Stimulated activated CD4-positive, alpha-beta T cell treated with anti-CD3 and anti-CD28 coated beads, TNF-alpha, amount 100 ng/mL, for 1 hour (primary cell): ENCODE measurements around the gene NOCT.
A peak's percentile ranks its signal among the peaks of the same experiment; 100 is the strongest.
"Not testable (repeated sequence)": the region's sequence is repeated elsewhere in the genome, so short reads cannot be mapped to it uniquely, and the experiment has no call there.

ENCODE experiments used
- DNase-seq, 3 donors: peaks; one replicate each; pipeline ENCODE4 v3.0.0-alpha.2; 2020; ENCODE audit warnings: low read depth in 3 of 3, low spot score in 1 of 3

The NOCT gene

DNA sequence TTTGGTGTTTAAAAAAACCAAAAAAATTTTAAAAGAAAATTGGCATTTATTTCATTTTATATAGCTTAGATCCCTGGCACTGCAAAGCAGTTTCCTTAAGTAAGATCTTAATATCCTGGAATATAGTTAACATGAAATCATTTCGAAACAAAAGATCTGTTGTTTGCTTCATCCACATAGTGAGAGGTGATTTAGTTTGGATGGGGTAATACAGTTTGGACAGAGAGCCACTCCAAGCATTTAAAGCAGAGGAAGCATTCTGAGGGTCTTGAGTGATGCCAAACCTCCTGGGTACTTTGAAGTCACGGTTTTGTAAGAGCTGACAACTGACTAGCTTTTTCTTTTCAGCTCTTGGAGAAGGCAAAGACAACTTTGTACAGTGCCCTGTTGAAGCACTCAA is 28.7 kb downstream of the NOCT start:
- no peak for DNase-seq

- no peak for DNase-seq
Measured at GRCh38 chr4:139048026-139048425, 32.4 kb downstream of the NOCT start.

GRCh38 chr4:139050446-139050845 is 34.9 kb downstream of the NOCT start:
- no peak for DNase-seq

DNA sequence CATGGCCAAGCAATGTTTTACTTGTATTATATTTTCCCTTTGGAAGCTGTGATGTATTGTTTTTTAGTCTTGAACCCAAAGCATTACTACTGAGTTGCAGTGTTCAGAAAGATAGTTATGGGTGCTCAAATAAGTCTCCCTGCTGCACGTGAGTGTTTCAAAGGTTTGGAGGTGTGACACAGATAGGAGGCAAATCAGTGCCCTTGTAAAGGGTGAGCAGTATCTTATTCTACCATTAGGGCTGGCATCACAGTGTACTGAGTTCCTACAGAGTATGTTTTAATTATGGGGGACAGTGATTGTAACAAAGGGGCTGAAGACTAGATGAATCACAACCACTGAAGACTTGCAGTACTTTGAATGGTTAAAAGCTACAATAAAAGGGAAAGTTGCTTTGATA is 38.3 kb downstream of the NOCT start:
- no peak for DNase-seq

DNA sequence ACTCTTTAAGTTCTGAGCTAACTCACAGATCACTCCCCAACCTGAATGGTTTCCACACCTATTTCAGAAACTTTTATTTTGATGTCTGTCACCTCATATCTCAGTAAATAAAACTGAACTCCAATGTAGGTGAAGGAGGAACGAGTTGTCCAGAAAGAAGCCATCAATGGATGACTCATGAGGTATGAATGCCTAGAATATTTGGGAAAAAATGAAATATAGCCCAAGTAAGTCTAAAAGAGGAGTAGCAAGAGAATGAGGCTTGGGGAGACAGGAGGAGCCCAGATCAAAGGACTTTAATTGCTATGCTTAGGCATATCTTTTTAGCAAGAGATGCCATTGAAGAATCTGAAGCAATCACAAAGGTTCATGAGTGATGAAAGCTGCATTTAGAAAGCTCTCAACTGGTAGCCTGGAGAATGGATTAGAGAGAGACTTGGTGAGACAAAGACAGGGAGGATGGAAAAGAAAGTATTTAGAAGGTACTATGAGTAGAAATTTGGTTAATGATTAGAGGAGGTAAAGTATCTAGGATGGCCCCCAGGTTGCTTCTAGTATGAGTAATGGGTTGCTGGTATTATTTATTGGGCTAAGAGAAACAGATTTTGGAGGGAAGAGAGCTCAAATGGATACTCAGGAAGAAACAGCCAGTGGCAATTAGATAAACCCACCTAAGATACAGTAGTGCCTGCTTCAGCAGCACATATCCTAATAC is 39.4 kb downstream of the NOCT start:
- no peak for DNase-seq

- DNase-seq, result not testable (repeated sequence)
Measured at GRCh38 chr4:139059026-139059425, 43.4 kb downstream of the NOCT start.

GRCh38 chr4:139060591-139060990 is 45.0 kb downstream of the NOCT start:
- no peak for DNase-seq

GRCh38 chr4:139076016-139076744 is 60.6 kb downstream of the NOCT start:
- no peak for DNase-seq

DNA sequence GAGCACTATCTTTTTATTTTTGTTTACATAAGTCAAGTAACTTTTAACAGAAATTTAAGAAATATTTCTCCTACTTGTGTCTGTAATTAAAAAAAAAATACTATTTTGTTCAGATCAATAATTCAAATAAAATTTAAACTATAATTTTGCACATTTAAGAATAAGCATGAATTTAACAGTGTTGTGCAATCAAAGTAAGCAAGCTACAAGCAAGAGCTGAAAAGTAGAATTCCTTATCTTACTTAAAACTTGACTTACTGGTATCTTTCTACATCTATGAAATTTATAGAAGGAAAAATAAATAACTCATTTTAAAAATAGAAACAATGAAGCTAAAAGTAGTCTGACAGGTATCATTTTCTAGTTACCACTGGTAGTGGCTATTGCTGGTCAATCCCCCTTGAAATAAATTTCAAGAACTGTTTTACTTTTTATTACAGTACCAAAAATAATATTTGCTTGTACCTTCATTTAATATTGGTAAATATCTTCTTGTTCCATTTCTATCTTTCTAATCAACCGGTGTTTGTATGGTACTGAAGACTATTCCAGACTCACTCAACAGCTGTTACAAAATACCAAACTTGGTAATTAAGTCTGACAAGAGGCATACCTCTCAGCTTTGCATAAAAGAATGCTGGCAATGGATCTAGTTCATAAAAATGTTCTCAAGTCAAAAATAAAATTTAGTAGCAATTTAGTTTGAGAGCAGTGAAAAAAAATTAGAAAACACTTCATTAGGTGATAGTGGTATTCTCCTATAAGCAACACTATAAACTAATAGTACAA is 62.2 kb downstream of the NOCT start:
- no peak for DNase-seq

DNA sequence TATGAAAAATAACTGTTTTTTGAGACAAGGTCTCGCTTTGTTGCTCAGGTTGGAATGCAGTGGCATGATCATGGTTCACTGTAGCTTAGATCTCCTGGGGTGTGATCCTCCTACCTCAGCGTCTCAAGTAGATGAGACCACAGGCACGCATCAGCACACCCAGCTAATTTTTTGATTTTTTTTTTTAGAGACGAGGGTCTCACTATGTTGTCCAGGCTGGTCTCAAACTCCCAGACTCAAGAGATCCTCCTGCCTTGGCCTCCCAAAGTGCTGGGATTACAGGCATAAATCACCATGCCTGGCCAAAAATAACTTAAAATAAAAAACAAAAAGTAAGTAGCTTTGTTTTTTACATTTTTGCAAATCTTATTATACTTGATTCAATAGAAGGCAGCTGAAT is 63.3 kb downstream of the NOCT start:
- no peak for DNase-seq

DNA sequence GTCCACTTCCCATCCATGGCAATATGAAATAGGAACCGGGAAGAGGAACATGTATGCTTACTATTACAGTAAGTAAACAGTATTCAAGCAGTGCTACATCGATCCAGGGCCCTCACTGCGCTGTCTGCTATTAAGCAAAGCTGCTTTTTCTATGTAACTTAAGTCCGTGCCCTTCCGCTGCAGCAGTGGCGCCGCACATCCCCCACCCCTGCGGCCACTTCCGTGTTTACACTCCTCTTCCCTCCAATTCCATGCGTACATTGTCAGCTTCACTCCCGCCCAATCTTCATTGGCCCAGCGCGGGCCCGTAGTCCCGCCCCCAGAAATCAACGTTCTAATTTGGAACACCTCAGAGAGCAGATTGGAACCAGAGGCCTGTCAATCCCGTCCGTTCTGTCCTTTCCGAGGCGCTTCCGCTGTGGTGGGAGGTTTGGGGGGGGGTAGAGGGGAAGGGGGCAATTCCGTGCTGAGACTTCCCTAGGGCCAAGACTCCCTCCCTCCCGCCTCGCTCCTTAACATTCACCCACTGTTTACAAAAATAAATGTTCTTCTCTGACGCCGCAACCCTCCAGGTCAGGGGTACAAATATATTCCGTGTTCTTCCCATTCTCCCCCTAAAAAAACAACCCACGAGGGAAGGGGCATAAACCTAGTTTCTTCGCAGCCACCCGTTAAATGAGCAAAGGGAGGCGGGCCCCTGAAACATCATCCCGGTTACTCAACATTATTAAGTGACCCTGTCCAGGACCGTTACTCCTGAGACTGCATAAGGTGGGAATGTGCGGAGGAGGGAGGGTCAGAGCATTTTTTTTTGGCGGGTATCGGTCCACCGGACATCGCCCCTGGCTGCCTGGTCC is 67.4 kb downstream of the NOCT start:
- DNase-seq, result peak; percentile 70 to 72 (median 71)

- peak in 2 of 3 donors; percentile 25 to 31 for DNase-seq
Measured at GRCh38 chr4:139083607-139083955, 68.0 kb downstream of the NOCT start.

- peak; percentile 53 to 72 (median 55) for DNase-seq
Measured at GRCh38 chr4:139083956-139084803, 68.6 kb downstream of the NOCT start.

DNA sequence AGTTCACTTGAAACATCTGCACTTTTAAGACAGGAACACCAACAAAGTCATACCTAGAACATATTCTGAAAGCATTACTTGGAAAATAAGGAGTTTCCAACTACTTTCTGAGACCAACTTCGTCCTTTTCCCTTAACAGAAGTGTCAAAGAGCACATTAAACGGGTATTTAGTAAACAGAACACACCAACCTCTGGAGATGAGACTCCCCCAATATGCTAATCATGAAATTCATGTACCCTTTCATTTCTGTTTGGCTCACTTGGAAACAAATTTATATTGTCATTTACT is 69.2 kb downstream of the NOCT start:
- DNase-seq, result no peak

DNA sequence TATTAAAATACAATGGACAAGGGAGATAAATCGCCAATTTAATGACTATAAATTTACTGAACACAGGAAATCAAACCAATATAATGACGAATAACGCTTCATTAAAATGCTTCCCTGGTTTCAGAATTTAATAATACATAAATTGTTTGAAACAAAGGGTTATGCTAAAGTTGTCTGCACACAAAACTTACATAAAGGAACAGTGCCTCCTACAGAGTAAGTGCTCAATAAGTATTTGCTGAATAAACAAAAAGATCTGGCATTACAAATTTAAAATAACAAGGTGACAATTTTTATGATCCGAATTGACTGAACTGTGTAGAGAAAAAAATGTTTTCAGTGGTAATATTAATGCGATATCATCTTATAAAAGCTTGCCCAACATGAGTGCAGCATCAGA is 69.6 kb downstream of the NOCT start:
- DNase-seq, result no peak

GRCh38 chr4:139092271-139092670 is 76.7 kb downstream of the NOCT start:
- no peak for DNase-seq
